Loucy (cell line): Measurements from ENCODE around the gene CTSG.
"Not testable (repeated sequence)": the region's sequence is repeated elsewhere in the genome, so short reads cannot be mapped to it uniquely, and the experiment has no call there.

ENCODE experiments used
- H2AFZ ChIP-seq: fragments of 200-600 bp; sonication (generic); 2 replicates; pipeline ENCODE4 v1.6.0; 2016; ENCODE audit warnings: antibody characterized with exemption, mild to moderate bottlenecking, low read length, moderate library complexity
- H3F3A ChIP-seq: fragments of 200-600 bp; 2 replicates; pipeline ENCODE4 v1.6.0; 2016; ENCODE audit warnings: antibody characterized with exemption, low read depth, mild to moderate bottlenecking
- H3K27me3 ChIP-seq: fragments of 200-600 bp; sonication (generic); 2 replicates; pipeline ENCODE4 v1.6.1; 2014; ENCODE audit warnings: low read length, mild to moderate bottlenecking; ENCODE audit not compliant: insufficient read depth, poor library complexity, severe bottlenecking
- H3K36me3 ChIP-seq: fragments of 200-600 bp; sonication (generic); 2 replicates; pipeline ENCODE4 v1.6.1; 2016; ENCODE audit warnings: low read length; ENCODE audit not compliant: insufficient read depth
- H3K4me1 ChIP-seq: fragments of 200-600 bp; sonication (generic); 2 replicates; pipeline ENCODE4 v1.5.1; 2014; ENCODE audit warnings: low read length, mild to moderate bottlenecking; ENCODE audit not compliant: insufficient read depth, poor library complexity, severe bottlenecking
- H3K4me2 ChIP-seq: fragments of 200-600 bp; sonication (generic); 2 replicates; pipeline ENCODE4 v1.6.0; 2014; ENCODE audit warnings: antibody characterized with exemption, low read length, low read depth, mild to moderate bottlenecking; ENCODE audit not compliant: poor library complexity, severe bottlenecking
- H3K4me3 ChIP-seq: fragments of 200-600 bp; sonication (generic); 2 replicates; pipeline ENCODE4 v1.5.1; 2014; ENCODE audit warnings: low read length, mild to moderate bottlenecking, mixed read lengths; ENCODE audit not compliant: poor library complexity, severe bottlenecking
- H3K79me2 ChIP-seq: fragments of 200-600 bp; sonication (generic); 2 replicates; pipeline ENCODE4 v1.6.1; 2014; ENCODE audit warnings: low read length; ENCODE audit not compliant: insufficient read depth
- H3K9ac ChIP-seq: fragments of 200-600 bp; sonication (generic); 2 replicates; pipeline ENCODE4 v1.6.0; 2014; ENCODE audit warnings: mild to moderate bottlenecking, low read depth, low read length, moderate library complexity; ENCODE audit not compliant: poor library complexity, severe bottlenecking
- H3K9me2 ChIP-seq: fragments of 200-600 bp; sonication (generic); replicated peaks from 2 replicates; pipeline ENCODE4 v1.6.1; 2016; ENCODE audit warnings: low read depth, low read length, mixed read lengths
- H3K9me3 ChIP-seq: fragments of 200-600 bp; sonication (generic); 2 replicates; pipeline ENCODE4 v1.6.1; 2014; ENCODE audit warnings: mild to moderate bottlenecking, antibody characterized with exemption, low read length, low read depth; ENCODE audit not compliant: insufficient read depth
- H4K20me1 ChIP-seq: fragments of 200-600 bp; sonication (generic); 2 replicates; pipeline ENCODE4 v1.6.0; 2014; ENCODE audit warnings: antibody characterized with exemption, low read length, mild to moderate bottlenecking; ENCODE audit not compliant: insufficient read depth, poor library complexity, severe bottlenecking
- CTCF ChIP-seq: fragments of 200-600 bp; sonication (generic); conservative IDR thresholded peaks from 2 replicates; pipeline ENCODE4 v1.5.1; 2014; ENCODE audit warnings: mild to moderate bottlenecking, antibody characterized with exemption, low read length
- EZH2phosphoT487 ChIP-seq: fragments of 200-600 bp; IDR thresholded peaks from 2 replicates; pipeline ENCODE4 v1.6.1; 2018; ENCODE audit warnings: antibody characterized with exemption, mild to moderate bottlenecking, moderate library complexity, borderline replicate concordance

CTSG gene

GRCh38 chr14:24597403-24597802 is 21.4 kb upstream of the CTSG start:
- no peaks in the 10 kb centered on the region for H4K20me1 ChIP-seq
- no peaks in the 10 kb centered on the region for H3K27me3 ChIP-seq
- no peak for TF ChIP-seq EZH2phosphoT487
- no peak overlapping the region for H3K9ac ChIP-seq
- no peaks in the 10 kb centered on the region for H3K79me2 ChIP-seq
- no peaks in the 10 kb centered on the region for H3F3A ChIP-seq
- no peaks in the 10 kb centered on the region for H3K36me3 ChIP-seq
- H3K4me2 ChIP-seq: no peak overlapping the region
- no peak overlapping the region for H3K4me3 ChIP-seq
- no peaks in the 10 kb centered on the region; the same call in none of the 2 replicates for H3K9me3 ChIP-seq
- no peaks in the 10 kb centered on the region for H3K9me2 ChIP-seq
- H2AFZ ChIP-seq: no peak overlapping the region
- no peaks in the 10 kb centered on the region for H3K4me1 ChIP-seq

- no peaks in the 10 kb centered on the region; the same call in none of the 2 replicates for H3K9me3 ChIP-seq
- no peak overlapping the region for H2AFZ ChIP-seq
- no peaks in the 10 kb centered on the region for H3K4me1 ChIP-seq
- no peaks in the 10 kb centered on the region for H3K36me3 ChIP-seq
- H3K79me2 ChIP-seq: no peaks in the 10 kb centered on the region
- H3K9me2 ChIP-seq: no peaks in the 10 kb centered on the region
- no peak overlapping the region for H3K4me3 ChIP-seq
- H3F3A ChIP-seq: no peaks in the 10 kb centered on the region
- no peaks in the 10 kb centered on the region for H3K27me3 ChIP-seq
- H3K9ac ChIP-seq: no peak overlapping the region
- H3K4me2 ChIP-seq: no peak overlapping the region
- H4K20me1 ChIP-seq: no peaks in the 10 kb centered on the region
- TF ChIP-seq CTCF (no peak), EZH2phosphoT487 (no peak)
Measured at GRCh38 chr14:24595073-24595808, 19.2 kb upstream of the CTSG start.

- not testable (repeated sequence) for H3K9me2 ChIP-seq, H3K4me2 ChIP-seq, H3K4me1 ChIP-seq, H3K36me3 ChIP-seq, H2AFZ ChIP-seq, H3F3A ChIP-seq, H3K79me2 ChIP-seq, H3K9ac ChIP-seq, H4K20me1 ChIP-seq, H3K9me3 ChIP-seq, H3K27me3 ChIP-seq, H3K4me3 ChIP-seq
Measured at GRCh38 chr14:24591004-24591403, 15.0 kb upstream of the CTSG start.

- H3K4me2 ChIP-seq, H3K79me2 ChIP-seq, H3K4me3 ChIP-seq, H3K9me3 ChIP-seq, H3K27me3 ChIP-seq, H3K9me2 ChIP-seq, H2AFZ ChIP-seq, H3F3A ChIP-seq, H3K36me3 ChIP-seq, H4K20me1 ChIP-seq, H3K9ac ChIP-seq: not testable (repeated sequence)
- peaks cover 11% of the 10 kb centered on the region for H3K4me1 ChIP-seq
Measured at GRCh38 chr14:24584402-24584801, 8.4 kb upstream of the CTSG start.
